Colon (tissue), 2 donors: ENCODE measurements around the gene BRF1.

Experiments used
- FAIRE-seq: peaks from 2 replicates; lab custom pipeline; 2012; peaks lifted over from hg19 to GRCh38; lab: Jason Lieb, UNC
- donor health status: control.
- donor health status: control.

Gene BRF1

GRCh38 chr14:105173901-105174894 is 126.6 kb downstream of the BRF1 start:
- no peak for FAIRE-seq

GRCh38 chr14:105173145-105173544 is 127.7 kb downstream of the BRF1 start:
- FAIRE-seq = no peak

DNA sequence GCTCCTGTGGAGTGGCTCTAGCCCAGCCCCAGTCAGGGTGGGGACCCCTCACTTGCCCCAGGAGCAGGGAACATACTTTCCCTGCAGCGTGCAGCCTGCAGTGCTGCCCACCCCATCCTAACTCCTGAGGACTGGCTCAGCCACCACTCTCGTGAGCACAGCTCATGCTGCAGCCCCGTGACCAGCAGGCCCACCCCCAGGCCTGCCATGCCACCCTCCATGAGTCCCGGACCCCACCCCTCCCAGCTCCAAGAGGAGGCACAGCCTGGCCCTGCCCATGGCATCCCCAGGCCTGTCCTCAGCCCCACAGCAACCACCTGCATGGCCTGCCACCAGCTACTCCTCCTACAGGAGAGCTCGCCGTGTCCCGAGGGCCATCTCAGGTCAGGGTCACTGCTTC is 128.3 kb downstream of the BRF1 start:
- FAIRE-seq = no peak

DNA sequence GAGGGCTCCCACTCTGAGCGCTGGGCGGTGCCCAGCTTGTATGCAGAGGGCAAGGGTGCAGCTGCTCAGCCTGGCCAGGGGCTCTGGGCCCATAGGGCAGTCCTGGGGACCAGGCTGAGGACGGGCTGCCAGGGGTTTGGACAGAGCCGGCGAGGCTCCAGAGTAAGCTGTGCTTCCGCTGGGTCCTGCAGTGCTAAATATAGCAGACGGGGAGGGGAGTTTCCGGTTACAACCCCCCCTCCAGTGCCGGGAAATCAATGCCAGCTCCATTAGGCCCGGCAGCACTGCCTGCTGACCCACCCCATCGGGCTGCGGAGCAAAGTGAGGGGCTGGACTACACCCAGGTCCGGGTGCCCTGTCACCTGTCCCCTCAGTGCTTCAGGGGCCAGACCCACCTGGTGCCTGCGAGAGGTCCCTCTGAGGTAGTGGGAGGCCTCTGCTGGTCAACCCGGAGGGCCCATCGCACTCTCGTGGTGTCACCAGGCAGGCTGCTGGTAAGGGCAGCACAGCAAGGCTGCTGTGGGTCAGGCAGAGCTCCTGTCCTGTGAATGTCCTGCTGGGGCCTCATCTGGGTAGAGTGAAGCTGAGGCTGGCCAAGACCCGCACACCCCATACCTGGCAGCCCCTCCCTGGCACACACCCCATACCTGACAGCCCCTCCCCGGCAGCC is 129.7 kb downstream of the BRF1 start:
- no peak for FAIRE-seq

GRCh38 chr14:105169776-105170655 is 130.8 kb downstream of the BRF1 start:
- no peak for FAIRE-seq

DNA sequence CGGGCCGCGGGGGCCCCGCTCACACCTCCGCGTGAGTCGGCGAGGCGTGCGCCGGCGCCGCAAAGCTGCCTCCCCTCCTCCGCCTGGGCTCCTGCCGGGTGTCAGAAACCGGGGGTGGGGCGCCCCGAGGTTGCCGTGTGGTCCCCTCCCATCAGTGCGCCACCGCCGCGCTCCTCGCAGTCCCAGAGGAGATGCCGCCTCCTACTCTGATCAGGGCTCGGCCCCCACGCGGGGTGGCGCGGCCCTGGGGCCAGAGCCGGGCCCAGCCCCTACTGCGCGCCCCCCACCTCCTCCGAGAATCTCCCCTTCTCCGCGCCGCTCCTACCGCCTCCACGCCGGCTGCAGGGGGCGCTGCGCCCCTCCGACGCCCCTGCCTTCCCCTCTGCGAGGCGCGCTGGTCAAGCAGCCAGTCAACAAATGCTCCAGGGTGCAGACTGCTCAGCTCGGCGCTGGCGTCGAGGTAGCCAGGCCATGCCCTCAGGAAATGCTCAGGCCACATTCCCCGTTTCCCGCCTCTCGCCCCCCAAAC is 131.8 kb downstream of the BRF1 start:
- no peak for FAIRE-seq

- FAIRE-seq = no peak
These were observed 132.3 kb downstream of the BRF1 start, which contains the start of gene JAG2 for GRCh38 chr14:105168496-105168978. Gene JAG2 (minus strand): TSS chr14:105168776. CDS start chr14:105168420, 356 bp downstream.

DNA sequence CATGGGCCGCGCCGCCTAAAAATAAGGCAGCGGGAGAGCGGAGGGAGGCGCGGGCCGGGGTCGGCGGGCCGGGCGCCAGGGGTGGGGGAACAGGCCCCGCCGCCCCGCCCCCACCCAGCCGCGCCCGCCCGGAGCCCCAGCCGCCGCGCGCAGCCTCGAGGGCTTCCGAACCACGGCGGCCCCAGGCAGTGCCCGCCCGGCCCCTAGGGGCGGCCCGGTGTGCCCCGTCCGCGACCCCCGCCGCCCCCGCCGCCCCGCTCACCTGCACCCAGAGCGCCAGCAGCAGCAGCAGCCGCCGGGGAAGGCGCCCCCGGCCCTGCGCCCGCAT is 132.7 kb downstream of the BRF1 start:
- no peak for FAIRE-seq

DNA sequence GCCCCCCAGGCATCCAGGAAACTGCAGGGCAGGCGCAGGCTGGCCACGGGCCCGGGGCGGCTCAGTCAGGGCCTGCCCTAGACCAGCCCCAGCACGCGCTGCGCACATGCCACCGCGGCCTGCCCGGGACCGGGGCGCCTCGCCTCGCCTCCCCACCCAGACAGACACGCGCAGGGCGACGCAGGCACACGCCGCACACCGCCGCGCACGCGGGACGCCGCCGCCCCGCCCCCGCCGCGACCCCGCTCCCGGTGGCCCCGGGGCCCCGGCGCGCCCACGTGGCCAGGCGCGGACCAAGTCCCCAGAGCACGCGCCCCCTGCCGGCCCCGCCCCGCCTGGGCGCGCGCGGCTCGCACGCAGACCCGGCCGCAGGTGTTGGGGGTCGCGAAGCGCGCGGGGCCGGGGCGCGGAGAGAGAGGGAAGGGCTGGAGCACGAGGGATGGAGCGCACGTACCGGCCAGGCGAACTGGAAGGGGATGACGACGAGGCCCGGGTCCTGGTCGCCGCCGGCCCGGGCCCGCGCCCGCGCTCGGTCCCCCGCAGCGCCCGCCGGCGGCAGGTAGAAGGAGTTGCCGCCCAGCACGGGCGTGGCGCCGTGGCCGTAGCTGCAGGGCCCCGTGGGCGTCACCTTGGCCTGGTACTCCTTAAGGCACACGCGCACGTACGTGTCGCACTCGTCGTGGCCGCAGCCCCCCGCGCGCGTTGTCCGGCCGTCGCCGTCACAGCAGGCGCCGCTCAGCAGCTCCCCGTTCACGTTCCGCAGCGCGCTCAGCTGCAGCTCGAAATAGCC is 133.3 kb downstream of the BRF1 start:
- no peak for FAIRE-seq

GRCh38 chr14:105166571-105167302 is 134.1 kb downstream of the BRF1 start:
- no peak for FAIRE-seq

GRCh38 chr14:105165761-105166485 is 134.9 kb downstream of the BRF1 start:
- no peak for FAIRE-seq

DNA sequence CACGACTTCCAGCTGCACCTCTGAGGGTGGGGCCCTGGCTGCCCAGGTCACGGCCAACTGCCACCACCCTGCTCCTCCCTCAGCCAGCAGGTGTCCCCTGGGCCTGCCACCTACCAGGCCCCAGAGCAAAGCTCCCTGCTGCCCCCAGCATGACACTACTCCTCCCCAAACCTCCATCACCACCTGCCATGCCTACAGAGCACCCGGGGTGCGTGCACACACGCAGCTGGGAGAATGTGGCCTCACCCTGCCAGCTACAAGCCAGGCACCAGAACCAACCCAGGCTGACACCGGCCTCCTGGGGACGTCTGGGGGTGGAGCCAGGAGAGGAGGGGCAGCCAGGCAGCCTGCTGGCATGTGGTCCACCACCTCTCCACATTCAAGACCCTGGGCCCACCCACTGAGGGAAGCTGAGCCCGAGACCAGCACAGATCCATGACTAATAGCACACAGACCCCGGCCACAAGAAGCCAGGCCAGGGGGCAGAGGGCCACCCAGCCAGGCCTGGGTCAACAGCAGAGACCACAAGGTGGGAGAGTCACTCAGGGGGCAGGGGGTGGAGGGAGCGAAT is 135.6 kb downstream of the BRF1 start:
- no peak for FAIRE-seq

DNA sequence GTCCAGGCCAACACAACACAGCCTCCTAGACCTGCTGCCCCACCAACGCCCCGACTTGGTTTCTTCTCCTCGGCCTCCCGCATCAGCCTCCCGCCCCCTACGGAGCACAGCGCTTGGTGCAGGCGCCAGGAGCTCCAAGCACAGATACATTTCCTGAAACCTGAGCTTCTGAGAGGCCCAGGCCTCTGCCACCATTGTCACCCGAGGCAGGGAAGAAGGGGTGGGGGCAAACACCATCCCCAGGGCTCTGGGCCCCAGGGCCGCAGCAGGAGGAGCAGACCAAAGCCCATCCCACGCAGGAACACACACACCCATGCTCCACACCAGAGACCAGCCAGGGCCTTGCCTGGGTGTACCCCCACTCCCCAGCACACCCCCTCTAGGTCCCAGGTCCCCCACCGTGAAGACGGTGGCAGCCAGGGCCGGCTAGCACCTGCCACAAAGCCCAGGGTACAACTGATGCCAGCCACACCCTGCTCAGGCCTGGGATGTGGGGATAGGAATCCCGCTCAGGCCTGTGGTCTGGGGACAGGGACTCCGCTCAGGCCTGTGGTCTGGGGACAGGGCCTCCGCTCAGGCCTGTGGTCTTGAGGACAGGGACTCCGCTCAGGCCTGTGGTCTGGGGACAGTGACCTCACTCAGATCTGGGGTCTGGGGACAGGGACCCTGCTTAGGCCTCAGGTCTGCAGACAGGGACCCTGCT is 137.6 kb downstream of the BRF1 start:
- no peak for FAIRE-seq

DNA sequence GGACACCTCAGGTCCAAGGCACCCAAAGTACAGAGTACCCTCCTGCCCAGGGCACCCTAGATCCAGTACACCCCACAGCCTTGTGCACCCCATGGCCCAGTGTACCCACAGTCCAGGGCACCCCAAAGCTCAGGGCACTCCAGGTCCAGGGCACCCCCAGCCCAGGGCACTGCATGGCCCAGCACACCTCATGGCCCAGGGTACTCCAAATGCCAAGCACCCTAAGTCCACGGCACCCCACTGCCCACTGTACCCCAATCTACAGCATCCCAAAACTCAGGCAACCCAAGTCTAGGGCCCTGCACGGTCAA is 138.2 kb downstream of the BRF1 start:
- no peak for FAIRE-seq

DNA sequence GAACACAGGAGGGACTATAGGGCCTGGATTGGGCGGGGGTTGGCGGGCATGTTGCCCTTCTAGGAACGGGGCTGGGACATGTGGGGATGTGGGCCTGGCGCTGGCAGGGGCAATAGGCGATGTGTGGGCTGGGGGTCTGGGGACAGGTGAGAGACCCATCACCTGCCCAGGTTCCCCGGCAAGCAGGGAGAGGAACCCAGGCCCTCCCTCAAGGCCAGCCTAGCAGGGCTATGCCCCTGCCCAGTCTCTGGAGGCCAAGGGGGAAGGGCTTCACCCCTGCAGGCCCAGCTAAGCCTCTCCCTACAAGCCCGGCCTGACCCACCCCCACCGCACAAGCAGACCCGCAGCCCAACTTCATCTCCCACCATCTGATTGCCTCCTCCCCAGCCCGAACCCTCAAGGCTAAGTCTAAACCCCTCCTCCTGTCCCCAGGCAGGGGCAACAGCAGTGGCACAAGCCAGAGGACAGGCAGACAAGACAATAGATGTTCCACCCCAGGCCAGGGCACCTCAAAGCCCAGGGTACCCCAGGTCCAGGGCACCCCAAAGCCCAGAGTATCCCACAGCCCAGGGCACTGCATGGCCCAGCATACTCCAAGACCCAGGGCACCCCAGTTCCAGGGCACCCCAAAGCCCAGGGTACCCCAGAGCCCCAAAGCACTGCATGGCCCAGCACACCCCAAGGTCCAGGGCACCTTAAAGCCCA is 138.7 kb downstream of the BRF1 start:
- no peak for FAIRE-seq

- no peak for FAIRE-seq
These were observed 139.5 kb downstream of the BRF1 start for GRCh38 chr14:105161309-105161708.

- no peak for FAIRE-seq
These were observed 140.0 kb downstream of the BRF1 start for GRCh38 chr14:105160776-105161175.

DNA sequence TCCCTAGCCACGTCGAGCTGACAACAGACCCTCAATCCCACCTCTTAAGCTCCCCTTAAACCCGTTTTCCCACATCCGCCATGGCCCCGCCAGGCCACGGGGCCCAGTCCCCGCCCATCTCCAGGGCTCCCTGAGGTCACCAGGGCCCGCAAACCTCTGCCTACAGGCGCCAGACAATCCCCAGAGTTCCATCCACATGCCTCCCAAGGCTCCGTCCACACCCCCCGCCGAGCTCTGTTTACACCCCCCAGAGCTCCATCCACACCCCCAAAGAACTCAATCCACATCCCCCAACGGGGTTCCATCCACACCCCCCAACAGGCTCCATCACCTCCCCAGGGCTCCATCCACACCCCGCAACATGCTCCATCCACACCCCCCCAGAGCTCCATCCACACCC is 141.5 kb downstream of the BRF1 start:
- FAIRE-seq = no peak
